HL-60/S4 (cell line): ENCODE results near the gene CHRND.
"Not testable (repeated sequence)": the region's sequence is repeated elsewhere in the genome, so short reads cannot be mapped to it uniquely, and the experiment has no call there.

ENCODE experiments used
- in situ Hi-C: fragments of 300-500 bp; cut with MboI; formaldehyde crosslinking; loops from 2 replicates; pipeline ENCODE4 v1.14.3; 2022; ENCODE audit warnings: low sequenced_read_pairs

The CHRND gene

DNA sequence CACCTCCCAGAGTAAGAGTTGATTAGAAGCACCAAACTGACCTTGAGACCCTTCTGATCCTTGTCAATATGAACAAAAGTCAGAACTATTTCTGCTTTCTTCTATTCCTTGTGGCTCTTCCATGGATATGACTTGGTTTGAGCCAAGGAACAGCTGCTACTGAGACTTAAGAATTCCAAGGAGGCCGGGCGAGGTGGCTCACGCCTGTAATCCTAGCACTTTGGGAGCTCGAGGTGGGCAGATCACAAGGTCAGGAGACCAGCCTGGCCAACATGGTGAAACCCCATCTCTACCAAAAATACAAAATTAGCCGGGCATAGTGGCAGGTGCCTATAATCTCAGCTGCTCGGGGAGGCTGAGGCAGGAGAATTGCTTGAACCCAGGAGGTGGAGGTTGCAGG, 44.5 kb downstream of the CHRND start:
- in situ Hi-C loops = not testable (repeated sequence)

DNA sequence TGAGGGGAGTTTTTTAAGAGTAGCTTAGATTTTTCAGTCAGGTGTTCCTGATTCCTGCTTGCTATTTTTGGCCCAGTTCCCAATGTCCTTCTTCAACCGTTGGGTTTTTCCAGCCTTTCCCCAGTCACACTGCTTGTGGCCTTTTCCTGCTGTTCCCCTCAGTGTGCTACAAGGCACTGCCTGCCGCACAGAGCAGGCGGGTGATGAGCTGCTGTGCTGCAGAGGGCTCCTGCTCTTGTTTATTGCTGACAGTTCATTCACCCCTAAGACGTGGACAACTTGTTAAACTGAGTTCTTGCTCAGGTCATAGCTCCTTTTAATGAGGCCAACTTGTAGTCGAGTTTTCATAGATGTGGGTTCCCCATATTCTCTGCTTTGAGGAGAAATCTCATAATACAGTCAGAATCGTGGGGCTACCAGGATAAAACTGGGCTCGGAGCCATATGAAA, 45.1 kb downstream of the CHRND start:
- in situ Hi-C loops = no loop called here

DNA sequence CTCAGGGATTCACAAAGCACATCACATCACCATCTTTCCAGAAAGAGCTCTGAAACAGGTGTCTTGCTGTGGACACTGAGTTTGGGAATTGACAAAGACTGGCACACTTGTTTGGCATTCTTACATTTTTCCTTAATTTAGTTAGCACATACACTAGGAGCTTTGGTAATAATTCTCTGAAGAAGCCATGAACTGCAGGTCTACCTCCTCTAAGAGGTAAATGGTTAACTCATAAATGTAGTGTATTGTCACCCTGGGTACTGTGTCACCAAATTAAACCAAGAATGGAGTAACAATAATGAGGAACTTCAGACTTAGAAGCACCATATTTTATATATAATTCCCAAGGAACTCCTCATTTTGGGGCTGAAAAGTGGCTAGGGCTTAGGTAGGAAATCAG, 47.1 kb downstream of the CHRND start:
- in situ Hi-C loops = no loop called here

DNA sequence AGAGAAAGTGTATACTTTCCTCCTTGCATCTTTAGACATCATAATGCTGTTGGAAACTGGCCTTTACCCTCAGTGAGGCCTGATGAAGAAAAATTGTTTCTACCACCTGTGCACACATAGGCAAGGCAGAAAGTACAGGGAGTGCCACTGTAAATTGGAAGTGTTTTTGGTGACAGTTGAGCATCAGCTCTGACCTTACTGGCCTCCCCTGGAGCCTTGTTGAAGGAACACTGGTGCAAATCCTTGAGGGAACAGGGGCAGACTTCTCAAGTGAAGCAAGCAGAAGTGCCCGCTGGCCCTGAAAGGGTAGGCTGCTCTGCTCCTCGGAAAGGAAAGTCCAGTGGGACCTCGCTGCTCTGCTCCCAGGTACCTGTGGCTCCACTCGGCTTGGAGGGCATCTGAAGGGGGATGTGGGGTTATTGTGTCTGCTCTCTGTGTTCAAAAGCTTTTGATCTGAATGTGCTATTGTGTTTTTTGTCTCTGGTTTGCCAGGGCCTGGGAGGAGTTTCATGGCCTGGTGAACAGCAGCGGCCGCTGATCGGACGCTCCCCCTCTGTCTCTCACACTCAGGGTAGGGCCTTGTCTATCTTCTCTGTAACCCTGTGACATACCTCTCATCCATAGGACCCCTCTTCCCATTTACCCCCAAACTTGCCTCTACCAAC, 47.9 kb downstream of the CHRND start:
- in situ Hi-C loops = no loop called here

DNA sequence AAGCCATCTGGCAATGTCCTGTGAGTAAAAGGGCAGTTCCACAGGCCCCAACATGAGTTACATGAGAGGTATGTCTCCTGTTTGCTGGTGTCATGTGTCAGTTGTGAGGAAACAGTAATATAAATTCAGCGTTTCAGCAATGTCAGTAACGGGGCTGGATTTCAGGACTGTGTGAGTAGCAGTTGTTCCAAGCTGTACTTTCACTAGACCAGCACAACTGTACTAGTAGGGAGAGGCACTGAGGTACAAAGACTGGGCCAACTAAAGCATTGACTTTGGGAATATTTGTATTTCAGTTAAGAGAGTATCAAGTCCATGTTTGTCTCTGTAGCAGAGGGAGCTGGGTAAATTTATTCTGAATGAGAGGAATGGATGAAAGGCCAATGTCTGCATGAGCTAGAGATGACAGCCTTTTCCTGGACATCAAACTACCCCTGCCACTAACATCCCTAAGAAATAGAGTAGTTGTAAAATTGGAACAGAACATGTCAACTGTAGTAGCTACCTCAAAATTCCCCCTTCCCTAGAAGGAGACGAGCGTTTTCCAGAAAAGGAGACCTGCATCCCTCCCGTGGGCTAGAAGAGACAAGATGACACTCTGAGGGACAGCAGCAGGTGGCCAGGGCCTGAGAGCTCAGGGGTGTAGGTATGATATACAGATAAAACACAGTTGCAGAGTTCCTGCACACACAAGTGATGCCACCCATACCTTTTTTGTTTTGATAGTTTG, 48.9 kb downstream of the CHRND start:
- in situ Hi-C loops = no loop called here

DNA sequence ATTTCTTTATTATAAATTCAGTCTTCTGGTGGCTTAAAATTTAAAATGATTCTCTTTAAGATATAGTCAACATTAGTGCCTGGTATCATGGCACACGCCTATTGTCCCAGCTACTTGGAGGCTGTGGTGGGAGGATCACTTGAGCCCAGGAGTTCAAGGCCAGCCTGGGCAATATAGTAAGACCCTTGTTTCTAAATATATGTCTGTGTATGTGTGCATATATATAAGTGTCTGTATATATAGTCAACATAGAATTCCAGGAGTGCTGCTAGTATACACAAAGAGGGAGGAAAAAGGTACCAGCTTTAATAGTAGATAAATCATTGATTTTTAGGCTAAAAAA, 49.4 kb downstream of the CHRND start:
- in situ Hi-C loops = no loop called here

DNA sequence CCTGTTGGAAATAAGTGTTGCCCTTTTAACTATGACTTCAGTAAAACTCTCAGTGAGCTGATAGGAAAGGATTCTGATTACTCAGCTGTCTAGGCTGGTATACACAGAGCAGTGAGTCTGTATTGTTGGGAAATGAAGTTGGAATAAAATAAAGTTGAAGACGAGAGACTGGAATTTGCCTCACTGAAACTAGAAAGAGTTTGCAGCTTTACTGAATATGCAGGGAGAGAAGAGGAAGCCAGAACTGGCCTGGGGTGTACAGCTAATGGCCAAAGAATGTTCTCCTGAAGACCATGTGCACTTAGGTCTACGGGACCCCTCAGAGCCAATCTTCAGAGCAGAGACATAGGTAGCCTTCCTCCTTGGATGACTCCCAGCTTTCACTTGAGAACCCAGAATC, 51.0 kb downstream of the CHRND start:
- in situ Hi-C loops = no loop called here

DNA sequence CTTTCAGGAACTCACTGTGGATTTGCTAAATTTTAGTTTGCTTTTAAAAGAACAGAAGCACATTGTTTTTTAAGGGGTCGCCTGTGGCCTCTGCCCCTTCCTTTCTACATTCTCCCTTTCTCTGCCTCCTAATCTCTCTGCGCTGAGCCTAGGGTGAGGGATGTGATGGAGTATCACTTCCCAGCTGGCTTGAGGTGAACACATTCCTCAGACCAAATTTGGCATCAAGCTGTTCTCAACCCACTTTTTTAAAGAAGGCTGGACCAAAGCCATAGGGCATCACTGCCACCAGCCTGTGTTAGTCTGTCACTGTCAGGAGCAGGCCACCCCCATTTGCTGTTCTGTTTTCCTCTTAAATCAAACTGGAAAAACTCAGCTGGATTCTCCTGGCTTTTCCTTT, 51.9 kb downstream of the CHRND start:
- in situ Hi-C loops = no loop called here

DNA sequence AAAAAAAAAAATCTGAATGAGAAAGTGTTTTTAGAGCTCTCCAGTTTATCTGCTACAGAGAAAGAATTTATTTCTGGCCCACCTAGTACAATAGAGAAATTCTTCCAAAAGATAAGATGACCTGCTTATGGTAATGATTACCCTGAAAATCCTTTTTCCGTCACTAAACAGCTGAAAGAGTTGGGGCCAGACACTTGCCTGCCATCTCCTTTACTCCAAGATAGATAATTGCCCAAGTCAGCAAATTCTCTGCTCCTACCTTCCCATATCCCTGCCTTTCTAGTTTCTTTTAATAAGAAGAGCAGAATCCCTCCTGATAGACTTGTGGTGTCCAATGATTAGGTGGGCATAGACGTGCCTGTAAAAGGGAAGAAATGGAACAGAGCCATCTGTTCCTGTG, 52.7 kb downstream of the CHRND start:
- in situ Hi-C loops = no loop called here

DNA sequence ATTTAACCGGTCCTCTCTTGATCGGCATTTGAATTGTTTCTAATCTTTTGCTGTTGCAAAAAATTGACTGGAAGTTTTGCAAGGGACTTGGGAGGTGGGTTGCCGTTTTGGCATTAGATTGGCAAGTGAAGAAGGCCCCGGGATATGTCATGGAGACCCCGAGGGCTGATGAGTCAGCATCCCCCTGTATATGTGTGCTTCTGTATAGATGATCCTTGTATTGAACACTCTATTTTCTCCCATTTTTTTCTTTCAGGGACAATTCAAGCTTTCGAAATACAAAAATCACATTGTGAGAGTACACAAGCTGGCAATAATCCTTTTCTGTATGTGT, 54.7 kb downstream of the CHRND start:
- in situ Hi-C loops = no loop called here

DNA sequence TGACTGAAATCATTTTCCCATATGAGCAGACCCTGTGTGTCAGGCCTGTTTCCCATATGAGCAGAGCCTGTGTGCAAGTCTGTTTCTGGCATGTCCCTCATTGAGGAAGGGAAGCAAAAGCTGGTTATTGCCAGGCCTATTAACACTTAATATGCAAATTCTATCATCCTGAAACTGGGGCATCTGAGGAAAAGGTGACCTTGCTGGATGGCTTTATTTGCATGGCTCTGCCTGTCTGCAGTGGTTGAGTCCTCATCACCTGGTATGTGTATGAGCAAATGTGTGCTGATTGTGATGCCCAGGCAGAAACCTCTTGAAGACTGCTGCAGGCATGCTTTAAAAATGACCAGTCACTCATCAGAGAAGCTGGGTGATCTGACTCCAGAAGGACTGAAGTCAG, 55.8 kb downstream of the CHRND start:
- in situ Hi-C loops = no loop called here

DNA sequence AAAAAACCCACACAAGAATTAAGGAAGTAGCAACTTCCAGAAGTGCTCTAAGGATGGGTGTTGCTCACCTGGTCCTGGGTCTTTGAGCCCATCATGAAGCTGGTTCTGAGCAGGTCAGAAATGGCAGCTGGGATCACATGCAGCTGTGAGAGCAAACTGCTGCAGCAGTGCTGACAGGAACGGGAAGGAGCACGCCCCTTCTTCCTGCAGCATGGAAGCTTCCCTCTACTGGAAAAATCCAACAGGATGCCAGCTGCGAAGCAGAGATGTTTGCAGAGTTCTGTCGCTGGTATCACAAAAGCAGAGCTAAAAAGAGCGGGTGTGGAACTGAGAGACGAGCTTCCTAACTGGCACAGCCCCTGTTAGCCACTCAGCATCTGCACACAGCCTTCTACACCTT, 58.3 kb downstream of the CHRND start:
- in situ Hi-C loops = no loop called here
